Stimulated activated CD4-positive, alpha-beta T cell treated with anti-CD3 and anti-CD28 coated beads, Interleukin-4, amount 100 ng/mL, for 1 hour (primary cell): Measurements from ENCODE around the gene C16orf89.

Experiments used
- DNase-seq: peaks from one replicate; pipeline ENCODE4 v3.0.0-alpha.2; 2020

C16orf89 gene

GRCh38 chr16:5002699-5003143 is 63.0 kb downstream of the C16orf89 start:
- DNase-seq = no peak

GRCh38 chr16:5001986-5002385 is 63.8 kb downstream of the C16orf89 start:
- no peak for DNase-seq

GRCh38 chr16:5001571-5001970 is 64.2 kb downstream of the C16orf89 start:
- no peak for DNase-seq

- no peak for DNase-seq
Observed at GRCh38 chr16:5000573-5001001, 65.2 kb downstream of the C16orf89 start.

GRCh38 chr16:4994719-4995434 is 70.9 kb downstream of the C16orf89 start:
- DNase-seq = no peak
